ENCODE measurements around the gene CRIM1. TPM values are rescaled to one million over a fixed set of nuclear protein-coding genes. Genes with fewer than 3 reads are reported as not detected.

The CRIM1 gene
- total and polyA plus RNA-seq, 12 donors = 7.6 to 66.3 (median 24.3) TPM

- H3K27me3 ChIP-seq = no peaks in the 10 kb centered on the region
- intact Hi-C loops (cut with DNase I) = no loop called here
- H3K4me3 ChIP-seq = no peak overlapping the region
- DNase-seq = no peak
- peaks cover 0 to 28% of the 10 kb centered on the region in 2 donors for H3K36me3 ChIP-seq (replicated peaks in 1 of 2)
- H3K27ac ChIP-seq = no peak overlapping the region
- H3K4me1 ChIP-seq (replicated peaks in 1 of 2) = no peaks in the 10 kb centered on the region
- H3K9me3 ChIP-seq (replicated peaks in 1 of 3) = no peaks in the 10 kb centered on the region
- TF ChIP-seq POLR2A (IDR thresholded peaks at IDR 0.05) (no peak), CTCF (IDR thresholded peaks at IDR 0.05) (no peak)
- WGBS, 4 donors = 88 to 100% (median 94%) methylated on average over 2 of the region's 2 CpGs
Observed at GRCh38 chr2:36513661-36514060, 158.1 kb downstream of the CRIM1 start.

- Histone ChIP-seq H3K9me3 (replicated peaks in 1 of 3) (no peaks in the 10 kb centered on the region), H3K36me3 (replicated peaks in 1 of 2) (peaks cover 0 to 28% of the 10 kb centered on the region in 2 donors), H3K27me3 (no peaks in the 10 kb centered on the region), H3K27ac (no peak overlapping the region), H3K4me3 (no peak overlapping the region), H3K4me1 (replicated peaks in 1 of 2) (no peaks in the 10 kb centered on the region)
- intact Hi-C loops (cut with DNase I) = no loop called here
- TF ChIP-seq POLR2A (IDR thresholded peaks at IDR 0.05) (no peak), CTCF (IDR thresholded peaks at IDR 0.05) (no peak)
- DNase-seq = no peak
- 95 to 99% (median 97%) methylated on average over 7 of the region's 7 CpGs for WGBS, 4 donors
Observed at GRCh38 chr2:36515538-36515937, 160.0 kb downstream of the CRIM1 start.

- H3K9me3 ChIP-seq (replicated peaks in 1 of 3) = no peaks in the 10 kb centered on the region
- DNase-seq = no peak
- H3K4me3 ChIP-seq = no peak overlapping the region
- no peak overlapping the region for H3K27ac ChIP-seq
- intact Hi-C loops (cut with DNase I) = no loop called here
- no peaks in the 10 kb centered on the region for H3K4me1 ChIP-seq (replicated peaks in 1 of 2)
- TF ChIP-seq CTCF (IDR thresholded peaks at IDR 0.05) (no peak), POLR2A (IDR thresholded peaks at IDR 0.05) (no peak)
- no peaks in the 10 kb centered on the region for H3K27me3 ChIP-seq
- peaks cover 0 to 28% of the 10 kb centered on the region in 2 donors for H3K36me3 ChIP-seq (replicated peaks in 1 of 2)
- 90 to 96% (median 91%) methylated on average over 8 of the region's 8 CpGs for WGBS, 4 donors
Observed at GRCh38 chr2:36516136-36516870, 160.7 kb downstream of the CRIM1 start.

GRCh38 chr2:36520431-36520830 lies 164.9 kb downstream of the CRIM1 start:
- 93 to 97% (median 96%) methylated on average over 4 of the region's 4 CpGs for WGBS, 4 donors
- Histone ChIP-seq H3K27ac (no peak overlapping the region), H3K4me3 (no peak overlapping the region), H3K27me3 (no peaks in the 10 kb centered on the region), H3K4me1 (replicated peaks in 1 of 2) (no peaks in the 10 kb centered on the region), H3K9me3 (replicated peaks in 1 of 3) (no peaks in the 10 kb centered on the region), H3K36me3 (replicated peaks in 1 of 2) (peaks cover 0 to 19% of the 10 kb centered on the region in 2 donors)
- no peak for DNase-seq
- TF ChIP-seq CTCF (IDR thresholded peaks at IDR 0.05) (no peak), POLR2A (IDR thresholded peaks at IDR 0.05) (no peak)
- intact Hi-C loops (cut with DNase I) = no loop called here
